K562 (cell line): ENCODE measurements around the gene KEL. TPM values are rescaled to one million over a fixed set of nuclear protein-coding genes. Genes with fewer than 3 reads are reported as not detected.
A peak's percentile ranks its signal among the peaks of the same experiment; 100 is the strongest.

Source experiments
- AFF1 ChIP-seq, 2 experiments: fragments of 450-650 bp; IDR thresholded peaks; 2 replicates each; pipeline ENCODE4 v1.6.1; 2018; ENCODE audit warnings: mild to moderate bottlenecking in 2 of 2, low read depth in 1 of 2; ENCODE audit not compliant: partially characterized antibody in 2 of 2
- CBX1 ChIP-seq: sonication (generic); IDR thresholded peaks from 2 replicates; pipeline ENCODE4 v1.6.1; 2016; ENCODE audit warnings: antibody characterized with exemption, low read depth, mild to moderate bottlenecking
- LCOR ChIP-seq: sonication (generic); formaldehyde crosslinking; IDR thresholded peaks from 2 replicates; pipeline ENCODE4 v1.8.0; 2022; ENCODE audit warnings: mild to moderate bottlenecking, missing genetic modification reagents
- NFIX ChIP-seq: fragments of 250-450 bp; sonication (Bioruptor Pico); IDR thresholded peaks from 2 replicates; pipeline ENCODE4 v1.4.0; 2020; ENCODE audit warnings: low read depth, mild to moderate bottlenecking, moderate library complexity
- NFYB ChIP-seq: IDR thresholded peaks from 2 replicates; pipeline ENCODE4 v1.6.1; 2011; ENCODE audit warnings: mild to moderate bottlenecking, moderate library complexity; ENCODE audit not compliant: insufficient read length; ENCODE audit errors: extremely low read depth
- NR2C1 ChIP-seq, 2 experiments: fragments of 450-650 bp; IDR thresholded peaks; 2 replicates each; pipeline ENCODE4 v1.6.1; 2017; ENCODE audit warnings: mild to moderate bottlenecking in 2 of 2, antibody characterized with exemption in 1 of 2, inconsistent platforms in 1 of 2, missing compliant biosample characterization in 1 of 2, missing genetic modification characterization in 1 of 2
- PHB2 ChIP-seq: fragments of 450-650 bp; IDR thresholded peaks from 2 replicates; pipeline ENCODE4 v1.6.1; 2017; ENCODE audit warnings: low read depth
- RB1 ChIP-seq: fragments of 450-650 bp; IDR thresholded peaks from 2 replicates; pipeline ENCODE4 v1.6.1; 2017; ENCODE audit warnings: low read depth, mild to moderate bottlenecking
- RREB1 ChIP-seq: fragments of 250-450 bp; sonication (Bioruptor Pico); IDR thresholded peaks from 2 replicates; pipeline ENCODE4 v1.4.0; 2020
- SIX5 ChIP-seq, 2 experiments: IDR thresholded peaks; 2 replicates each; pipeline ENCODE4 v1.6.1; 2011; ENCODE audit warnings: low read length in 2 of 2, borderline replicate concordance in 1 of 2, low read depth in 1 of 2, mild to moderate bottlenecking in 1 of 2, moderate library complexity in 1 of 2; ENCODE audit not compliant: insufficient read depth in 1 of 2
- SMARCE1 ChIP-seq: fragments of 450-650 bp; IDR thresholded peaks from 2 replicates; pipeline ENCODE4 v1.7.1; 2016; ENCODE audit warnings: mild to moderate bottlenecking
- XRCC3 ChIP-seq: fragments of 450-650 bp; IDR thresholded peaks from 2 replicates; pipeline ENCODE4 v1.6.1; 2017; ENCODE audit warnings: mild to moderate bottlenecking, moderate library complexity
- YY1 ChIP-seq, 3 experiments: IDR thresholded peaks; 2 replicates each; pipeline ENCODE4 v1.6.1; 2011; ENCODE audit warnings: low read length in 2 of 3, mild to moderate bottlenecking in 2 of 3, moderate library complexity in 2 of 3, borderline replicate concordance in 1 of 3, control low read depth in 1 of 3, low read depth in 1 of 3; ENCODE audit not compliant: insufficient read depth in 3 of 3, insufficient replicate concordance in 2 of 3, control insufficient read depth in 1 of 3, insufficient read length in 1 of 3; ENCODE audit errors: extremely low read depth in 1 of 3
- ZNF124 ChIP-seq: sonication (generic); formaldehyde crosslinking; IDR thresholded peaks from 2 replicates; pipeline ENCODE4 v1.8.1; 2022; ENCODE audit warnings: missing genetic modification reagents
- ZNF740 ChIP-seq, 3 experiments: fragments of 200-800 bp in 1 of 3; sonication (Bioruptor generic) in 1 of 3; sonication (generic) in 1 of 3; formaldehyde crosslinking in 1 of 3; IDR thresholded peaks; 2 replicates each; pipeline versions ENCODE4 v1.6.1 to v1.8.0; 2016 to 2022; ENCODE audit warnings: mild to moderate bottlenecking in 2 of 3, missing compliant biosample characterization in 2 of 3, missing genetic modification characterization in 2 of 3, missing genetic modification reagents in 1 of 3
- polyA plus RNA-seq, 8 experiments: library from polyadenylated mRNA; depleted of rRNA in 4 of 8; stranded (reverse) in 5 of 8; unstranded in 3 of 8; fragments of >200 nt; fragmentation: Nextera tagmentation in 2 of 8; fragmentation: Illumina TruSeq in 1 of 8; extraction: Ambion mirVana in 2 of 8; extraction: Trizol in 1 of 8; gene quantifications; 2 replicates each; pipeline versions ENCODE4 v1.2.1 to v1.2.3, GENCODE V29; 2011 to 2014; ENCODE audit warnings: inconsistent platforms in 1 of 8, missing spikeins in 1 of 8
- total RNA-seq, 7 experiments: library from RNA; depleted of rRNA in 6 of 7; stranded (reverse); fragments of >200 nt in 6 of 7; fragmentation: Illumina TruSeq in 2 of 7; extraction: Trizol in 2 of 7; gene quantifications; 2 replicates each; pipeline versions ENCODE4 v1.2.1 to v1.2.3, GENCODE V29; 2011 to 2021; ENCODE audit warnings: low replicate concordance in 1 of 7

KEL gene
- total and polyA plus RNA-seq, 9 of the 15 experiments (the other 6 are each of a cell fraction or from before 2014, with no cell fraction given): 9.0 to 47.4 (median 22.2) TPM

GRCh38 chr7:142964502-142965246, 2.5 kb upstream of the KEL start (continued):
- TF ChIP-seq SIX5 (IDR thresholded peaks at IDR 0.05; ENCODE audit: borderline replicate concordance in 1 of 2, insufficient read depth in 1 of 2, low read depth in 1 of 2, low read length in 2 of 2) (no peak), ZNF124 (CRISPR knock-in tag) (no peak), AFF1 (IDR thresholded peaks at IDR 0.05; ENCODE audit: low read depth in 1 of 2, partially characterized antibody in 2 of 2) (no peak), ZNF740 (CRISPR knock-in tag; IDR thresholded peaks at IDR 0.05) (no peak), ZNF740 (tag; IDR thresholded peaks at IDR 0.05) (no peak), SMARCE1 (peak; percentile 92), PHB2 (no peak), YY1 (IDR thresholded peaks at IDR 0.05; ENCODE audit: borderline replicate concordance in 1 of 3, control insufficient read depth in 1 of 3, extremely low read depth in 1 of 3, insufficient read depth in 3 of 3, insufficient read length in 1 of 3, insufficient replicate concordance in 2 of 3, low read depth in 1 of 3, low read length in 2 of 3) (peak in 1 of 3 experiments; percentile 62), LCOR (no peak), RB1 (0 out of 2 replicates have a peak, but pooled peaks have one; percentile 11), RREB1 (CRISPR knock-in tag) (peak; percentile 82; the same call in 1 of the 2 replicates), NR2C1 (IDR thresholded peaks at IDR 0.05) (no peak), NR2C1 (tag; IDR thresholded peaks at IDR 0.05) (no peak), NFYB (no peak), CBX1 (no peak), NFIX (no peak), XRCC3 (no peak)
